ENCODE measurements around the gene MYOZ2.

DNA sequence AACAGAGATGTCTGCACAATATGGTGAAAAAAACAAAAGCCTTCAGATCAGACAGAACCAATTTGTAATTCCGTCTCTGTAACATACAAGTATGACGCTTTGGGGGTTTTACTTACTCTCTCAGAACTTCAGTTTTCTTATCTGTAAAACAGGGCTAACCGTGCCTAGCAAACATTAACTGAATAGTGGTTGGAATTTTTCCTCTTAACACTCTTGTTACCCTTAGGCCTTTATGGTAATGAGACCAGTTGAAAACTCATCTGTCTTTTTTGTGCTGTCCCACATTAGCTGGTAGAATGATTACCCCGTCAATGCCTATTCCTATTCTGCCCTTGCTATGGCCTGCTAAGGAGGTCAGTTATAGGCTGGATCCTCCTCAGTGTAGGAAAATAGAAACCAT is 4.5 kb upstream of the MYOZ2 start:
- TF ChIP-seq, protein P1, sequence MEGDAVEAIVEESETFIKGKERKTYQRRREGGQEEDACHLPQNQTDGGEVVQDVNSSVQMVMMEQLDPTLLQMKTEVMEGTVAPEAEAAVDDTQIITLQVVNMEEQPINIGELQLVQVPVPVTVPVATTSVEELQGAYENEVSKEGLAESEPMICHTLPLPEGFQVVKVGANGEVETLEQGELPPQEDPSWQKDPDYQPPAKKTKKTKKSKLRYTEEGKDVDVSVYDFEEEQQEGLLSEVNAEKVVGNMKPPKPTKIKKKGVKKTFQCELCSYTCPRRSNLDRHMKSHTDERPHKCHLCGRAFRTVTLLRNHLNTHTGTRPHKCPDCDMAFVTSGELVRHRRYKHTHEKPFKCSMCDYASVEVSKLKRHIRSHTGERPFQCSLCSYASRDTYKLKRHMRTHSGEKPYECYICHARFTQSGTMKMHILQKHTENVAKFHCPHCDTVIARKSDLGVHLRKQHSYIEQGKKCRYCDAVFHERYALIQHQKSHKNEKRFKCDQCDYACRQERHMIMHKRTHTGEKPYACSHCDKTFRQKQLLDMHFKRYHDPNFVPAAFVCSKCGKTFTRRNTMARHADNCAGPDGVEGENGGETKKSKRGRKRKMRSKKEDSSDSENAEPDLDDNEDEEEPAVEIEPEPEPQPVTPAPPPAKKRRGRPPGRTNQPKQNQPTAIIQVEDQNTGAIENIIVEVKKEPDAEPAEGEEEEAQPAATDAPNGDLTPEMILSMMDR (IDR thresholded peaks at IDR 0.05) = no peak
- no peak for TF ChIP-seq POLR2A (IDR thresholded peaks at IDR 0.05)
